Measurements from ENCODE around the gene C14orf180. TPM values are rescaled to one million over a fixed set of nuclear protein-coding genes. Genes with fewer than 3 reads are reported as not detected.

The C14orf180 gene
- total RNA-seq, 2 donors from 2014 or later: 19.4 TPM; not detected in 1

DNA sequence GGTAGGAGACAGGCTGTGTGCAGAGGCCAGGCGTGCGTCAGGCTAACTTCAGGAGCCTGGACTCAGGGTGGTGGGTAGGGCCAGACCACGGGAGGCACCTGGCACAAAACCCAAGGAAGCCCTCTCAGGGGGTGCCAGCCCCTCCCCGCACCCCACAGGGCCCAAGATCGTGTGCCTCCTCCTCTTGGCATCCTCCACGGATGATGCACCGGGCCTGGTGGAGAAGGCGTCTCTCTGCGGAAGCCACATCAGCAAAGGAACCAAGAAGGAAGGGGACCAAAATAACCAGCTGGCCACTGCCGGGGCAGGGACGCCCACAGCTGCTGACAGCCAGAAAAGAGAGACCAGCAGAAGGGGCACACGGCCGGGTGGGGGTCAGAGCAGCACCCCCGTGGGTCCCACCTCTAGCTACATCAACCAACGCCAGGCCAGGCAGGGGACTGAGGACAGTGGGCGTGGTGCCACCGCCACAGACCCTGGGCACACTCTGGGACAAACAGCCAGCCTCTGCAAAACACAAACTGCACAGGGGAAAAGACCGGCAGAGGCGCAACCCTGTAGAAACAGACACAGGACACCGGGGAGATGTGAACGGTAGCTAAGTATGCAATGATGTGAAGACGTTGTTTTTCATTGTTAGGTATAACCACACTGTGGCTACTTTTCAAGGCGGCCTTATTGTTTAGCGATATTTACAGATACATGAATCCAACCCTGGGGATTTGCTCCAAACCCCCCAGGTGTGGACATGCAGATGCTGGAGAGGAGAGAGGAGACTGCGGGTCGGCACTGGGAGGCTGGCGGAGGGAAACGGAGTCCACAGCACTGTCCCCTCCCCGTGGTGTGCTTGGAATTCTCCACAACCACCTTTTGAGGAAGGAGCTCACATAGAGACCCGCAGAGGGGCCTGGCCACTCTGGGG, 26.1 kb upstream of the C14orf180 start:
- DNase-seq (peak in 2 of 4 donors; percentile 1 to 7), ATAC-seq (no peak)
- TF ChIP-seq, protein P1, sequence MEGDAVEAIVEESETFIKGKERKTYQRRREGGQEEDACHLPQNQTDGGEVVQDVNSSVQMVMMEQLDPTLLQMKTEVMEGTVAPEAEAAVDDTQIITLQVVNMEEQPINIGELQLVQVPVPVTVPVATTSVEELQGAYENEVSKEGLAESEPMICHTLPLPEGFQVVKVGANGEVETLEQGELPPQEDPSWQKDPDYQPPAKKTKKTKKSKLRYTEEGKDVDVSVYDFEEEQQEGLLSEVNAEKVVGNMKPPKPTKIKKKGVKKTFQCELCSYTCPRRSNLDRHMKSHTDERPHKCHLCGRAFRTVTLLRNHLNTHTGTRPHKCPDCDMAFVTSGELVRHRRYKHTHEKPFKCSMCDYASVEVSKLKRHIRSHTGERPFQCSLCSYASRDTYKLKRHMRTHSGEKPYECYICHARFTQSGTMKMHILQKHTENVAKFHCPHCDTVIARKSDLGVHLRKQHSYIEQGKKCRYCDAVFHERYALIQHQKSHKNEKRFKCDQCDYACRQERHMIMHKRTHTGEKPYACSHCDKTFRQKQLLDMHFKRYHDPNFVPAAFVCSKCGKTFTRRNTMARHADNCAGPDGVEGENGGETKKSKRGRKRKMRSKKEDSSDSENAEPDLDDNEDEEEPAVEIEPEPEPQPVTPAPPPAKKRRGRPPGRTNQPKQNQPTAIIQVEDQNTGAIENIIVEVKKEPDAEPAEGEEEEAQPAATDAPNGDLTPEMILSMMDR (IDR thresholded peaks at IDR 0.05): no peak
- no peak for TF ChIP-seq POLR2A (IDR thresholded peaks at IDR 0.05)
- Histone ChIP-seq H3K36me3 (replicated peaks in 1 of 2; ENCODE audit: insufficient read depth in 1 of 2, low read depth in 2 of 2) (no peaks in the 10 kb centered on the region), H3K27me3 (no peaks in the 10 kb centered on the region), H3K27ac (no peak overlapping the region), H3K4me1 (no peaks in the 10 kb centered on the region), H3K9me3 (no peaks in the 10 kb centered on the region), H3K4me3 (no peak overlapping the region)
- 58 to 74% methylated on average over 22 to 30 of the region's 30 CpGs for WGBS, 2 donors
- intact Hi-C loops (cut with DNase I): no loop called here

DNA sequence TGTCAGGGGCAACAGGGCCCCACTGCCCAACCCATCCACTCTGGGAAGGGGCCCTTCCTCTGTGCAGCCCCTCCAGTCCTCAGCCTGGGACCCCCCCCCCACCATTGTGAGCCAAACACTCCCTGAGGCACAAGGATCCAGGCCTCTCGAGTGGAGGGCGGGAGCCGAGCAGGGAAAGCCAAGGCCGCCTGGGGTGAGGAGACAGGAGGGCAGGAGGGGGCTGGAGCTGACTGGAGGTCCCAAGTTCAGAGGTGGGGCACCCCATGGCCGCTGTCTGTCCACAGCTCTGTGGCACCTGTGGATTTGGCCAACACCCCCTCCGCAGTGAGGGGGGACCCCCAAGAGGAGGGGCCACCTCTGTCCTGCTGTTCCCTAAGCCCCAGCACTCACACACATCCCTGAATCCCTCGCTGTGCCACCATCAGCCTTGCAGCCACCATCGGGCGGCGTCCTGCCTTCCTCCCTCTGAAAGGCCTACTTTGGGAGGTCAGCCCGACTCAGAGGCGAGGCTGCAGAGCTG, 25.4 kb upstream of the C14orf180 start:
- Histone ChIP-seq H3K27ac (no peak overlapping the region), H3K36me3 (replicated peaks in 1 of 2; ENCODE audit: insufficient read depth in 1 of 2, low read depth in 2 of 2) (no peaks in the 10 kb centered on the region), H3K4me3 (no peak overlapping the region), H3K9me3 (no peaks in the 10 kb centered on the region), H3K4me1 (no peaks in the 10 kb centered on the region), H3K27me3 (no peaks in the 10 kb centered on the region)
- TF ChIP-seq POLR2A (IDR thresholded peaks at IDR 0.05): no peak
- TF ChIP-seq, protein P1 (IDR thresholded peaks at IDR 0.05): no peak
- WGBS, 2 donors: 50% methylated on average over 12 of the region's 12 CpGs; no CpG with 5 or more reads in 1 of the 2 donors
- intact Hi-C loops (cut with DNase I): no loop called here
- no peak for ATAC-seq
- peak in 3 of 4 donors; percentile 1 to 8 (median 6) for DNase-seq

DNA sequence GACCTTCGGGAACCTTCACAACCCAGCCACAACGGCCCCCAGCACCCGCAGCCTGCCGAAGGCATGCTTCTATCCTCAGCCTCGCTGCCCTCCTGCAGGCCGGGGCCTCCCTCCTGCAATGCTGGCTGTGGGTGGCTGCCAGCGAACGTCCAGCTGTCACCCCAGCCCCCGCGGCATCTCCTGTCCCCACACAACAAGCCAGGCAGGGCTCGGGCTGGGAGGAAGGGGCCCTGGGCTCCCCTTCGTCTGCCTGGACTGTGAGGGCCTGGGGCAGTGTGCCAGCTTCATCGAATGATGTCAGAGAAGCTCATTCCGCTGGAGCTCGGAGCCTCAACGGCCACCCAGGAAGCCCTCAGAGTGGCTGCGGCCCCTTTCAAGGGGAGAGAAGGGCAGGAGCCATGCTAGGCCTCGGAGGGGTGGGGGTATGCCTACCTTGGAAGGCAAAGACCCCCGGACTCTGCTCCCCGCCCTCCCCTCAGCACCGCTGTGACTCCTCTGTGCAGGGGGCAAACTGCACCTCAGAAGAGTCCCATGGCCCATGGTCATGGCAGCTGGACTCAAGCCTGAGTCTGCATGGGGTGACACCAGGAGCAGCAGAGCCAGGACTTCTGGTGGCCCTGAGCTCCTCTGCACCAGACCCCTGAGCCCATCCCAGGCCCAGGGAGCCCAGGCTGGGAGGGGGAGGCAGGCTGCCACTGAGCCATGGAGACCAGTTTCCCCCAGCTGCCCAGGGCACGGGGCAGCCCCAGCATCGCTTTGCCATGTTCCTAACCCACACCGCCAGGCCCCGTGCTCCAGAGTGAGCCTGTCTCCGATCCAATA, 24.7 kb upstream of the C14orf180 start:
- Histone ChIP-seq H3K4me1 (no peaks in the 10 kb centered on the region), H3K27ac (no peak overlapping the region), H3K27me3 (no peaks in the 10 kb centered on the region), H3K9me3 (no peaks in the 10 kb centered on the region), H3K36me3 (replicated peaks in 1 of 2; ENCODE audit: insufficient read depth in 1 of 2, low read depth in 2 of 2) (no peaks in the 10 kb centered on the region), H3K4me3 (no peak overlapping the region)
- peak in 3 of 4 donors; percentile 4 to 12 (median 6) for DNase-seq
- ATAC-seq: no peak
- TF ChIP-seq, protein P1 (IDR thresholded peaks at IDR 0.05): no peak
- TF ChIP-seq POLR2A (IDR thresholded peaks at IDR 0.05): no peak
- intact Hi-C loops (cut with DNase I): no loop called here
- 52 to 81% methylated on average over 6 to 25 of the region's 26 CpGs for WGBS, 2 donors

DNA sequence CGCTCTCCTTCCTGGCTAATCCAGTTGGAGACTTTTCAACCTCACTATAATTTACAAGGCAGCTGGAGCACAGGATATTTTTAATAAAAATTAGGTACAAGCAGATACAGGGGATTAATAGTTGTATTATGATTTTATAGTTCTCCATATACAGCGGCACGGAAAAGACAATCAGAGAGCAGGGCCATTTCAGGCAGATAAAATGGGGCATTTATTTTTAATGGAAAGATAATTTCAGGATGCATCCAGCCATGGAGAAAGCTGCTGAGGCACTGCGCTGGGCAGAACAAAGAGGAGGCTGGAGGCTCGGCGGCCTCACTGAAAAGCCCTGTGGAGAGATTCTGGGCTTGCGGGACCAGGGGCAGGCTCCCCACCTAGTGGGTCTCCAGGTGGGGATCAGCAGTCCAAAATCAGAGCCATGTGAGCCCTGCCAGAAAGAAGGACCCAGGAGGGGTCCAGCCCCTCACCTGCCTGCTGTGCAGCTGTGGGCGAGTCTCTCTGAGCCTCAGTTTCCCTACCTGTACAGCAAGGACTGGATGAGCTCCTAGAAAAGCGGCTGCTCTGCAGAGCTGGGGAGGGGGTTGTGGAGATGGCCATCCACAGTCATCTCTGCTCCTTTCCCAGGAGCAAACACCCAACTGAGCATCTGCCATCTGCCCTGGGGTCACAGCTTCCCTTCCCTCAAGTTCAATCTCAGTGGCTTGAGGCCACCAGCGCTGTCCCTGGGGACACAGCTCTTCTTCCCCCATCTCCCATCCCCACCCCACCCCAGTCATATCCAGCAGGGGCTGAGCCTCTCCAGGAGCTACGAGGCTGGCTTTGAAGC, 23.9 kb upstream of the C14orf180 start:
- Histone ChIP-seq H3K27ac (no peak overlapping the region), H3K9me3 (no peaks in the 10 kb centered on the region), H3K27me3 (no peaks in the 10 kb centered on the region), H3K36me3 (replicated peaks in 1 of 2; ENCODE audit: insufficient read depth in 1 of 2, low read depth in 2 of 2) (no peaks in the 10 kb centered on the region), H3K4me3 (no peak overlapping the region), H3K4me1 (no peaks in the 10 kb centered on the region)
- TF ChIP-seq, protein P1 (IDR thresholded peaks at IDR 0.05): no peak
- WGBS, 2 donors: 71 to 77% methylated on average over 11 of the region's 11 CpGs
- ATAC-seq (no peak), DNase-seq (peak in 2 of 4 donors; percentile 4 to 6)
- intact Hi-C loops (cut with DNase I): no loop called here
